ENCODE results near the gene TBC1D22A.

DNA sequence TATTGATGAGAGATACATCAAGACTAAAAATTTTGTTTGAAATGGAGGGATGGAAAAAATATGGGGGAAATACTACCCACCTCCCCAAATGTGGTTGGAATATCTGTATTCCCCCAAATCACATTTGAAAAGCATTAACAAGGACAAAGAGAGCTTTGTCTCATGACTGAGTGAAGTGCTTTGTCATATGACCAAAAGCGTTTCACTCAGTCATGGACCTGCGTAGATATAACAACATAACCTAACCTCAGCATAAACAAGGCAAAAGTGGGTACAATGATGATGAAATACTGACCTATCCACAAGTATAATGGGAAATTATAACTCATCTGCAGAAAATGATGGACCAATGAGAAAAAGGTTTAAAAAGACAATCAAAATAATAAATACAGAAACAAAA, 418.3 kb downstream of the TBC1D22A start:
- no peak for TF ChIP-seq POLR2A (IDR thresholded peaks at IDR 0.05; ENCODE audit: low read depth, low read length)
- TF ChIP-seq, protein P1, sequence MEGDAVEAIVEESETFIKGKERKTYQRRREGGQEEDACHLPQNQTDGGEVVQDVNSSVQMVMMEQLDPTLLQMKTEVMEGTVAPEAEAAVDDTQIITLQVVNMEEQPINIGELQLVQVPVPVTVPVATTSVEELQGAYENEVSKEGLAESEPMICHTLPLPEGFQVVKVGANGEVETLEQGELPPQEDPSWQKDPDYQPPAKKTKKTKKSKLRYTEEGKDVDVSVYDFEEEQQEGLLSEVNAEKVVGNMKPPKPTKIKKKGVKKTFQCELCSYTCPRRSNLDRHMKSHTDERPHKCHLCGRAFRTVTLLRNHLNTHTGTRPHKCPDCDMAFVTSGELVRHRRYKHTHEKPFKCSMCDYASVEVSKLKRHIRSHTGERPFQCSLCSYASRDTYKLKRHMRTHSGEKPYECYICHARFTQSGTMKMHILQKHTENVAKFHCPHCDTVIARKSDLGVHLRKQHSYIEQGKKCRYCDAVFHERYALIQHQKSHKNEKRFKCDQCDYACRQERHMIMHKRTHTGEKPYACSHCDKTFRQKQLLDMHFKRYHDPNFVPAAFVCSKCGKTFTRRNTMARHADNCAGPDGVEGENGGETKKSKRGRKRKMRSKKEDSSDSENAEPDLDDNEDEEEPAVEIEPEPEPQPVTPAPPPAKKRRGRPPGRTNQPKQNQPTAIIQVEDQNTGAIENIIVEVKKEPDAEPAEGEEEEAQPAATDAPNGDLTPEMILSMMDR (IDR thresholded peaks at IDR 0.05 in 2 of 3, conservative IDR thresholded peaks at IDR 0.05 in 1 of 3; ENCODE audit: control insufficient read depth in 2 of 3, extremely low read depth in 1 of 3, insufficient read depth in 1 of 3, low read depth in 3 of 3, low read length in 3 of 3): no peak
- TF ChIP-seq RCOR1 (conservative IDR thresholded peaks at IDR 0.05; ENCODE audit: low read depth, low read length): no peak
- no peak for TF ChIP-seq MYC (IDR thresholded peaks at IDR 0.05; ENCODE audit: insufficient read depth, insufficient read length, insufficient replicate concordance, low read length, severe bottlenecking)

All from GM12878 (cell line).